ENCODE measurements around the gene GINS1. TPM values are rescaled to one million over a fixed set of nuclear protein-coding genes. Genes with fewer than 3 reads are reported as not detected.

Gene GINS1
- total RNA-seq, 2 experiments from 2014 or later: 22.8 to 29.9 TPM

GRCh38 chr20:25459916-25460535 lies 52.6 kb downstream of the GINS1 start:
- intact Hi-C loops (cut with micrococcal nuclease; ENCODE audit: unreplicated experiment): no loop called here
- Histone ChIP-seq H3K4me2 (ENCODE audit: low read length) (no peak overlapping the region), H3K4me3 (ENCODE audit: low read depth, low read length, poor library complexity, severe bottlenecking) (no peak overlapping the region), H2AFZ (ENCODE audit: low read length) (no peak overlapping the region), H3K4me1 (ENCODE audit: insufficient read depth, low read length, poor library complexity, severe bottlenecking) (no peaks in the 10 kb centered on the region), H3K79me2 (ENCODE audit: insufficient read depth, low read depth, low read length) (no peaks in the 10 kb centered on the region), H4K20me1 (ENCODE audit: insufficient read depth, low read length) (no peaks in the 10 kb centered on the region), H3K9me2 (ENCODE audit: insufficient read depth, low read length) (no peaks in the 10 kb centered on the region), H3K36me3 (ENCODE audit: insufficient read depth, low read length) (no peaks in the 10 kb centered on the region), H3K9me3 (ENCODE audit: low read length) (no peaks in the 10 kb centered on the region), H3K27ac (ENCODE audit: low read depth, low read length, poor library complexity, severe bottlenecking) (no peak overlapping the region)
- CTCF ChIA-PET (ENCODE audit: unreplicated experiment): no interaction called here
- TF ChIP-seq EZH2phosphoT487 (IDR thresholded peaks at IDR 0.05; ENCODE audit: borderline replicate concordance, low read depth, low read length): no peak
- TF ChIP-seq, protein P1, sequence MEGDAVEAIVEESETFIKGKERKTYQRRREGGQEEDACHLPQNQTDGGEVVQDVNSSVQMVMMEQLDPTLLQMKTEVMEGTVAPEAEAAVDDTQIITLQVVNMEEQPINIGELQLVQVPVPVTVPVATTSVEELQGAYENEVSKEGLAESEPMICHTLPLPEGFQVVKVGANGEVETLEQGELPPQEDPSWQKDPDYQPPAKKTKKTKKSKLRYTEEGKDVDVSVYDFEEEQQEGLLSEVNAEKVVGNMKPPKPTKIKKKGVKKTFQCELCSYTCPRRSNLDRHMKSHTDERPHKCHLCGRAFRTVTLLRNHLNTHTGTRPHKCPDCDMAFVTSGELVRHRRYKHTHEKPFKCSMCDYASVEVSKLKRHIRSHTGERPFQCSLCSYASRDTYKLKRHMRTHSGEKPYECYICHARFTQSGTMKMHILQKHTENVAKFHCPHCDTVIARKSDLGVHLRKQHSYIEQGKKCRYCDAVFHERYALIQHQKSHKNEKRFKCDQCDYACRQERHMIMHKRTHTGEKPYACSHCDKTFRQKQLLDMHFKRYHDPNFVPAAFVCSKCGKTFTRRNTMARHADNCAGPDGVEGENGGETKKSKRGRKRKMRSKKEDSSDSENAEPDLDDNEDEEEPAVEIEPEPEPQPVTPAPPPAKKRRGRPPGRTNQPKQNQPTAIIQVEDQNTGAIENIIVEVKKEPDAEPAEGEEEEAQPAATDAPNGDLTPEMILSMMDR (conservative IDR thresholded peaks at IDR 0.05; ENCODE audit: low read length): no peak
- BruUV-seq (replicated peaks): no TSS peak
- DNase-seq (ENCODE audit: low spot score): no peak
- POLR2A ChIA-PET: no interaction called here

DNA sequence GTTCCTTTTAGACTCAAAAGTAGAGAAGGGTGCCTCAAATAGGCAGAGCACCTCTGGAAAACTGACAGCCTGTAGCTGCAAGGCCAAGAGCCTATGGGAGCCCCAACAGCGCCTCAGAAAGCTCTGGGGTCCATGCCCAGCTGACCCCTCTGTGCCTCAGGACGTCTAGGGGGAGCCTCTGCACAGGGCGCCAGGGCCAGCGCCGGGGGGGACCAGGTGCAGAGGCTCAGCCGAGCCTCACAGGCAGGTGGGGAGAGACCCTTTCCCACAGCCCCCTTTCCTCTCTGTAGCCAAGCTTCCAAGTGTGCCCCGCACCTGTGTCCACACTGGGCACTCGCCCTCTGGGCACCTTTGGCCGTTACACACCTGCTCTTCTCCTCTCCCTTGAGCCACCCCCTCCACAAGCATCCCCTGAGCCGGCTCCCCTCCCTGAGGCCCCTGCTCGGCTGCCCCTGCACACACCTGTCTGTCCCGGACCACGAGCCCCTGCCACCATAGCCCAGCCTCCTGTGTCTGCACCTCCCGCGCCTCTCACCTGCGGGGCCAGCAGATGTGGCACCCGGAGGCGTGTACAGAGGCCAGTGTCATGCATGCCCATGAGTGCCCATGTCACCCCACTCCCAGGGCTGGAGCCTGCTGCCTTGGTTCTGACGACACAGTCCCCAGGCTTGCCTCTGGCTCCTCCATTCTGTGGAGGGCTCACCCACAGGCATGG lies 53.2 kb downstream of the GINS1 start:
- no peaks in the 10 kb centered on the region for H4K20me1 ChIP-seq (ENCODE audit: insufficient read depth, low read length)
- no peaks in the 10 kb centered on the region for H3K9me2 ChIP-seq (ENCODE audit: insufficient read depth, low read length)
- H3K4me2 ChIP-seq (ENCODE audit: low read length): no peak overlapping the region
- no peaks in the 10 kb centered on the region for H3K9me3 ChIP-seq (ENCODE audit: low read length)
- no peaks in the 10 kb centered on the region for H3K36me3 ChIP-seq (ENCODE audit: insufficient read depth, low read length)
- intact Hi-C loops (cut with micrococcal nuclease; ENCODE audit: unreplicated experiment): no loop called here
- no peak overlapping the region for H3K27ac ChIP-seq (ENCODE audit: low read depth, low read length, poor library complexity, severe bottlenecking)
- no peak overlapping the region for H2AFZ ChIP-seq (ENCODE audit: low read length)
- H3K79me2 ChIP-seq (ENCODE audit: insufficient read depth, low read depth, low read length): no peaks in the 10 kb centered on the region
- H3K4me1 ChIP-seq (ENCODE audit: insufficient read depth, low read length, poor library complexity, severe bottlenecking): no peaks in the 10 kb centered on the region
- no TSS peak for BruUV-seq (replicated peaks)
- DNase-seq (ENCODE audit: low spot score): no peak
- no peak overlapping the region for H3K4me3 ChIP-seq (ENCODE audit: low read depth, low read length, poor library complexity, severe bottlenecking)
- POLR2A ChIA-PET: no interaction called here
- CTCF ChIA-PET (ENCODE audit: unreplicated experiment): no interaction called here
- TF ChIP-seq, protein P1 (conservative IDR thresholded peaks at IDR 0.05; ENCODE audit: low read length): no peak
- TF ChIP-seq EZH2phosphoT487 (IDR thresholded peaks at IDR 0.05; ENCODE audit: borderline replicate concordance, low read depth, low read length): no peak

- TF ChIP-seq, protein P1 (conservative IDR thresholded peaks at IDR 0.05; ENCODE audit: low read length): no peak
- no peak for TF ChIP-seq EZH2phosphoT487 (IDR thresholded peaks at IDR 0.05; ENCODE audit: borderline replicate concordance, low read depth, low read length)
These were observed 53.8 kb downstream of the GINS1 start for GRCh38 chr20:25461281-25461650.

More at GRCh38 chr20:25461281-25461650, 53.8 kb downstream of the GINS1 start:
- POLR2A ChIA-PET: interaction anchor here (0.6 kb wide), 1 partner anchor 16 kb away, joined by 3 read pairs; no protein-coding TSS in a partner anchor
- CTCF ChIA-PET (ENCODE audit: unreplicated experiment): no interaction called here
- H3K9me2 ChIP-seq (ENCODE audit: insufficient read depth, low read length): no peaks in the 10 kb centered on the region
- no TSS peak for BruUV-seq (replicated peaks)
- H3K9me3 ChIP-seq (ENCODE audit: low read length): no peaks in the 10 kb centered on the region
- no peak overlapping the region for H2AFZ ChIP-seq (ENCODE audit: low read length)
- no peak overlapping the region for H3K27ac ChIP-seq (ENCODE audit: low read depth, low read length, poor library complexity, severe bottlenecking)
- no peaks in the 10 kb centered on the region for H3K4me1 ChIP-seq (ENCODE audit: insufficient read depth, low read length, poor library complexity, severe bottlenecking)
- no peak for DNase-seq (ENCODE audit: low spot score)
- intact Hi-C loops (cut with micrococcal nuclease; ENCODE audit: unreplicated experiment): no loop called here
- no peak overlapping the region for H3K4me2 ChIP-seq (ENCODE audit: low read length)
- no peak overlapping the region for H3K4me3 ChIP-seq (ENCODE audit: low read depth, low read length, poor library complexity, severe bottlenecking)
- no peaks in the 10 kb centered on the region for H3K36me3 ChIP-seq (ENCODE audit: insufficient read depth, low read length)
- H3K79me2 ChIP-seq (ENCODE audit: insufficient read depth, low read depth, low read length): no peaks in the 10 kb centered on the region
- H4K20me1 ChIP-seq (ENCODE audit: insufficient read depth, low read length): no peaks in the 10 kb centered on the region

Measured in OCI-LY7 (cell line).